HG02943 (cell line): ENCODE data around the gene SORBS2.

Source experiments
- ATAC-seq: cut with Tn5 transposase; IDR thresholded peaks from one replicate; pipeline ENCODE4 v1.9.1; 2021; ENCODE audit warnings: mild to moderate bottlenecking, low read depth, moderate library complexity; ENCODE audit not compliant: unreplicated experiment

The SORBS2 gene

DNA sequence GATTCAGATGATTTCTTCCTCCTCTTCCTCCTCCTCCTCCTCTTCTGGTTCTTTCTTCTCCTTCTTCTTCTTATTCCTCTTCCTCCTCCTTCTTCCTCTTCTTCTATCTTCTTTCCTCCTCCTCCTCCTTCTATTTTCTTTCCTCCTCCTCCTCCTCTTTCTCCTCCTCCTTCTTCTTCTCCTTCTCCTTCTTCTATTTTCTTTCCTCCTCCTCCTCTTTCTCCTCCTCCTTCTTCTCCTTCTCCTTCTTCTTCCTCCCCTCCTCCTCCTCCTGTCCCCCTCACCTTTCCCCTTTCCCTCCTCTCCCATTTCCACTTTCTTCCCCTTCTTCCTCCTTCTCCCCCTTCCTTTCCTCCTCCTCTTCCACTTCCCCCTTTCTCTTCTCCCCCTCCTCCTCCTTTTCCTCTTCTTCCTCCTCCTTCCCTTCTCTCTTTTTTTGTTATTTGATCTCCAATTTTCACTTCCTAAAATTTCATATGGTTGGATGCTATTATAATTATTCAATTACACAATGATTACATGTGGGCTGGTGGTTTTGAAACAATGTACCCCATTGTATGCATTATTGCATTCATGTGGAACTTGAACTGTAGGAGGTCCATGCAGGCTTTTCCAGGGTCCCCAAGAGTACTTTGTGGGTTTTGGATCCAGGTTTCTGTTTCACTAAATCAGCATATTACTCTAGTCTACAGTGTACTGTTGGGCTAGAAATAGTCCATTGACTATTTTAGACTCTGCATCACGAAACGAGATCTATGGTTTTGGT is 68.1 kb downstream of the SORBS2 start:
- no peak for ATAC-seq

DNA sequence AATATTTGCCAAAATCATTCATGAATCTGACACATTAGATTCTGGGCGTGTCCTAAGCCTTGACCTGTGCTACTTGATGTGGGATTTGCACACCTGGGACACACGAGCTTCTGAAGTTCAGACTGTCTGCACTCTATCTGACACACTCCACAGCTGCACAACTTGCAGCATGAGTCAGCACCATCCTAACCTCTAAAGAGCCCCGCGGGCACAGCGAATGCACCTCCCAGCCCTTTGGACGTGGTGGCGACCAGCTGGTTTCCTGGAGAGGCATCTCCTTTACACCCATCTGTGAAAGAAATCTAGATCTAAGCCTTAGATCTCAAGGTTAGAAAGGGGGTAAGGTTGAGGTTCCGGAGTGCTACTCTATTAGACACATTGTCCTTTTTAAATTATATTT is 69.2 kb downstream of the SORBS2 start:
- ATAC-seq, result no peak

GRCh38 chr4:185741795-185742194 is 70.2 kb downstream of the SORBS2 start:
- no peak for ATAC-seq

DNA sequence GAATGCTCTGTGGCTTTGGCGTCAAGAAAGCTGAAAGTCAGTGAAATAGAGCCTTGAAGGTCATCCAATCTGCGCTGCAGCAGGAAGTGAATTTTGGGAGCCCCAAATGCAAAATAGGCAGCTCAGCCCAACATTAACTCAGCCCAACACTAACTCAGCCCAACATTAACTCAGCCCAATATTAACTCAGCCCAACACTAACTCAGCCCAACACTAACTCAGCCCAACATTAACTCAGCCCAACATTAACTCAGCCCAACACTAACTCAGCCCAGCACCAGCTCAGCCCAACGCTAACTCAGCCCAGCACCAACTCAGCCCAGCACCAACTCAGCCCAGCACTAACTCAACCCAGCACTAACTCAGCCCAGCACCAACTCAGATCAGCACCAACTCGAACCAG is 71.5 kb downstream of the SORBS2 start:
- ATAC-seq, result no peak

- ATAC-seq, result no peak
Measured at GRCh38 chr4:185738820-185739219, 73.2 kb downstream of the SORBS2 start.

DNA sequence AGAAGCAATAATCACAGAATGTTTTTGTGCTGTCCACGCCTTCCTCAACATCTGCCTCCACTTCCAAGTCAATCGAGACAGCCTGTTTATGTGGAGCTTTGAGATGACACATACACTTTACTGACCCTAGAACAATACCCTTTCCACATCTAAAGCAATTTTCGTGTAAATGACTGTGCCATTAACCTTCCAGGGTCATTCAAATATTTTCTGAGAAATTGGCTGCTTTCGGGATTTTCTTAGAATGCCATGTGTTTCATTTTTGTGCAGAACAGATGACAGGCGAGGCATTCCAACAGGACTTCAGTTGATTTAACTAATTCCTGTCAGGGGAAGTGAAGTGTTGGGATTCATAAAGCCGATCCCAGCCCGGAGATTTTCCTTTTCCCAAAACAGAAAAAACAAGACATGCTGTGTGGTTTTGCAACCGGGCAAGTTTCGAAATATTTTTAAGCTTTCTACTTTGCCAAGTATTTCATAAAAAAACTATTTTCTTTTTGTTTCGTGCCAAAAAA is 73.9 kb downstream of the SORBS2 start:
- ATAC-seq, result no peak

GRCh38 chr4:185737489-185738037 is 74.4 kb downstream of the SORBS2 start:
- no peak for ATAC-seq

DNA sequence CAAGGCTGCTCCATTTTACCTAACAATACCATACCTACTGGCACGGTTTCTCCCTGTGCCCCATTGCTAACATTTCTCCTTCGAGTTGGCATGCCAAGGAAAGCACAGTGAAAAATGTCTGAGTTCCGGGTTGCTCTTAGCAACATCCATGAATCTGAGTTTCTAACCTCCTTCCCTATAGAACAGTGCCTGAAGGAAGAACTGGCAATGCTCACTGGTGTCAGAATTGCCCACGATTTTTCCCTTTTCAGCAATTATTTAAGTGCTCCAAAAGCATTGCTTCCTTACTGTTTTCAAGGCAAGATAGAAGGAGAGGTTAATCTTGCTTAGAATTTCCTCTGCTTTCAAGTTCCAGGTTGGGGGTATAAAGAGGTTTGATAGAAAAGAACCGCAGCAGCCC is 75.1 kb downstream of the SORBS2 start:
- no peak for ATAC-seq

DNA sequence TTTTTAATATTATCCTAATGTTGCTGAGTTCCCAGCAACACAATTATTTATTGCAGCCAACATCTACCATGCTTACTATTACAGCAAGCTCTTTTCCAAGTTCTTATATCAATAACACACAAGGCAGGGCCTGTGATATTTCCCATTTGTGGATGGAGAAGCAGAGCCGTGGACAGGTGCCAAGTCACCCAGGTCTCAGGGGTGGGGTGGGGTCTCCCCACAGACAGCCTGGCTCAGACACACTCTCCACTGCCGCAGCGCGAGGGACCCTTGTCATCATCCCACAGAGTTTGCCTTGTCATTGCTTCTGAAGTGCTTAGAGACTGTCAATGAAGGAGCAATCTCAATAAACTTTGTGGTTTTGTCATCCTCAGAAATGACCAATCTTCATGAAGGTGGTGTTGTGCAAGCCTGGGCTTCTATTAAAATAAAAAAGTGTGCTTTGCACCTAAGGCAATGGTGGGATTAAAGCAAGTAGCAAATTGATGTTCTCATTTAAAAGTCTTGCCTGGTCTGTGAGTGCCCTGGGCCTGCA is 76.1 kb downstream of the SORBS2 start:
- no peak for ATAC-seq

GRCh38 chr4:185734930-185735329 is 77.1 kb downstream of the SORBS2 start:
- ATAC-seq, result no peak

DNA sequence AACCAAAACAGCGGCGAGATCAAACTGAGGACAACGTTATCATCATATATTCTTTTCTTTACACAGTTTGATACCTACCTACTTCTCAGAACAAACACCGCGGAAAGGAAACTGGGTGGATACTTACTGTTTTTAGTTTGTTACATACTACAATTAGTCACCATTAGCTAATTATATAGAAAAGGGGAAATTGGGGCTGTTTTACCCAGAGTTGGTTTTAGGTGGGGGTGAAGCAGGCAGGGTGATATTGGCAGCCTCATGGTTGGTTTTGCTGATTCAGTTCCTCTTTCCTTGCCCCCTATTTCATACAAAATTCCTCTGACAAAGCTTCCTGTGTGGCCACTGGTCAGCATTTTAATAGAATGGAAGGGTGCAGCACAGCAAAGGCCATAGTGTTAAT is 77.8 kb downstream of the SORBS2 start:
- peak; percentile 59 for ATAC-seq

- no peak for ATAC-seq
Measured at GRCh38 chr4:185730849-185731608, 81.0 kb downstream of the SORBS2 start.

GRCh38 chr4:185730387-185730786 is 81.6 kb downstream of the SORBS2 start:
- ATAC-seq, result peak; percentile 51

- no peak for ATAC-seq
Measured at GRCh38 chr4:185729391-185729804, 82.6 kb downstream of the SORBS2 start.

DNA sequence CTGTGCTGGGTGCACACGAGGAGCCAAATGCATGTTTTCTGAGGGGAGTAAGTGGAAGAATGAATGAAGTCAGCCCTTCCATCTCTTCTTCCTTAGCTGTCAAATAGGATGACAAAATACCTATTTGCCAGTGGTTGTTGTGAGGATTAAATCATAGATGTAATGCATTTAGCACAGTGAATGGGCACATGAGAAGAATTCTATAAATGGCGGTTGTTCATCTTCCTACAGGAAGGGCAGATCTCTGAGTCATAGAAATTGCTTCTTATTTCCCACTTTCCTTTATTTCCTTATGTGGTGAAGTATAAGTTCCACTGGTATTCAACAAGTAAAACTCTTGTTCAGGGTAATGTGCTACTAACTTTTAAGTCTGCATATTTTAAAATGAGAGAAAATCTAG is 83.1 kb downstream of the SORBS2 start:
- ATAC-seq, result no peak

- ATAC-seq, result no peak
Measured at GRCh38 chr4:185726931-185727330, 85.1 kb downstream of the SORBS2 start.

DNA sequence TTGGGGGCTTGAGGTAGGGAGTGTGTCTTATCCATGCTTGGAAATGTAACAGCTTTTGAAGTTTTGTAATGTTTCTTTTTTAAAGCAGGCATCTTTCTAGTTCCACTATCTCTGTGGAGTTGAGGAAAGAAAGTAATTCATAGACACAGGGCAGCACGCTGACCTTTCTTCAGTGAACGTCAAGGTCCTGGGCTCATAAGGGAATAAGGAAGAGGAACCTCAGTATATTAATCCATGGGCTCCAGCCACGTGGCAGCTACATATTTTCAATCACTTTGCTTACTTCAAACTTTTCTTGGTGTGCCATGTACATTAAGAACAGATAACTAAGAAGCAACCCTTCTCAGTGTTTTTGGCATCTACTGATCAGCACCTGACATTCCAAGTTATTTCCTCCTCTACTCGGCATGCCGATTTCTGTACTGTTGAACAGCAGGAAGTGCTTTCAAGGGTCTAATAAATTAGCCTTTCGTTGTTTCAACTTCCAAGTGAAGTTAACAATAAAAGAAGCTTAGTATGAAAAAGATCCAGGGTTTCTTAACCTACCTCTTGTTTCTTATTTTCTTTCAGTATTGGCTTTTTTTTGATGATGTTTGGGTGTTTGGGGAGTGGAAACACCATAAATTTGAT is 88.2 kb downstream of the SORBS2 start:
- ATAC-seq, result no peak

GRCh38 chr4:185722029-185722316 is 90.0 kb downstream of the SORBS2 start:
- no peak for ATAC-seq

GRCh38 chr4:185721190-185722028 is 90.6 kb downstream of the SORBS2 start:
- no peak for ATAC-seq

DNA sequence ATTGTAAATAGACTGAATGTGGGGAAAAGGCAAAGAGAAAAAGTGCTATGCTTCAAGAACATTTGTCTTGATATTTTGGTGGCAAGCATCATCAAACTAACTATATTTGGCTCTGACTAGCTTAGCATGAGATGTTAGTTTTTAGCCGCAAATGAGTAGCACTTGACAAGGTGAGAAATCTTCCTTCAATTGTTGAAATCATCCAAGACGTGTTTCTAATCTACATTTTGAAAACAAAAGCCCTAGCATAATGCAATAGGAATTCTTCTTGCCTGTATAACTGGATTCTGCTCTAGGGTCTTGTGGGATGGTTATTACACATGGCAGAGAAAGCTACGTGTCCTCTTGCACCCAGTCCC is 92.5 kb downstream of the SORBS2 start:
- no peak for ATAC-seq
